CD4-positive, alpha-beta memory T cell (primary cell): ENCODE results near the gene KCNJ4. TPM values are rescaled to one million over a fixed set of nuclear protein-coding genes. Genes with fewer than 3 reads are reported as not detected.

ENCODE experiments used
- CTCF ChIA-PET: fragments of 350-600 bp; sonication (Branson Sonifier 250); formaldehyde crosslinking; loops from one replicate; lab custom pipeline; 2021; ENCODE audit warnings: inconsistent platforms; ENCODE audit not compliant: partially characterized antibody; lab: Charles Lee
- POLR2A ChIA-PET: fragments of 350-600 bp; sonication (Branson Sonifier 250); formaldehyde crosslinking; loops from one replicate; lab custom pipeline; 2021; ENCODE audit not compliant: partially characterized antibody; lab: Charles Lee
- DNase-seq, 5 donors: peaks; one replicate each; pipeline versions ENCODE4 v3.0.0 to v3.0.0-alpha.2; 2020 to 2022; ENCODE audit warnings: mixed read lengths in 1 of 5
- H3K27ac ChIP-seq: one replicate; pipeline ENCODE4 v1.7.0; 2013; ENCODE audit warnings: low read depth, low read length
- H3K27me3 ChIP-seq: 2 replicates; pipeline ENCODE4 v1.7.0; 2013; ENCODE audit warnings: mild to moderate bottlenecking, low read length, moderate library complexity; ENCODE audit not compliant: insufficient read depth
- H3K36me3 ChIP-seq: 2 replicates; pipeline ENCODE4 v1.7.0; 2013; ENCODE audit warnings: mild to moderate bottlenecking, low read length, moderate library complexity; ENCODE audit not compliant: insufficient read depth
- H3K4me1 ChIP-seq: 2 replicates; pipeline ENCODE4 v1.7.0; 2013; ENCODE audit warnings: mild to moderate bottlenecking, low read length, moderate library complexity; ENCODE audit not compliant: insufficient read depth
- H3K4me3 ChIP-seq, 2 donors: one replicate each; pipeline ENCODE4 v1.7.0; 2013; ENCODE audit warnings: low read length in 2 of 2, mild to moderate bottlenecking in 1 of 2
- H3K9me3 ChIP-seq, 2 donors: one replicate each; pipeline ENCODE4 v1.7.0; 2013; ENCODE audit warnings: low read length in 2 of 2, control low read depth in 1 of 2; ENCODE audit not compliant: control insufficient read depth in 1 of 2
- H3K27ac Mint-ChIP-seq, 7 donors: one replicate each; pipeline ENCODE4 v1.8.0; 2020 to 2021; ENCODE audit warnings: mixed read lengths in 7 of 7, mild to moderate bottlenecking in 6 of 7, inconsistent platforms in 3 of 7, moderate library complexity in 3 of 7
- H3K27me3 Mint-ChIP-seq, 2 donors: one replicate each; pipeline ENCODE4 v1.8.0; 2020 to 2021; ENCODE audit warnings: mixed read lengths in 2 of 2
- H3K36me3 Mint-ChIP-seq, 2 donors: one replicate each; pipeline ENCODE4 v1.8.0; 2020 to 2021; ENCODE audit warnings: mixed read lengths in 2 of 2, inconsistent platforms in 1 of 2, mild to moderate bottlenecking in 1 of 2
- H3K4me1 Mint-ChIP-seq, 4 donors: one replicate each; pipeline ENCODE4 v1.8.0; 2020 to 2021; ENCODE audit warnings: mixed read lengths in 4 of 4, mild to moderate bottlenecking in 1 of 4
- H3K4me3 Mint-ChIP-seq, 8 donors: one replicate each; pipeline ENCODE4 v1.8.0; 2020 to 2021; ENCODE audit warnings: mixed read lengths in 8 of 8, mild to moderate bottlenecking in 7 of 8, moderate library complexity in 6 of 8, inconsistent platforms in 3 of 8
- H3K9me3 Mint-ChIP-seq, 8 donors: one replicate each; pipeline ENCODE4 v1.8.0; 2020 to 2021; ENCODE audit warnings: mixed read lengths in 8 of 8, mild to moderate bottlenecking in 5 of 8, inconsistent platforms in 3 of 8, moderate library complexity in 1 of 8
- intact Hi-C: fragments of 100-400 bp; cut with micrococcal nuclease; formaldehyde crosslinking; loops from one replicate; pipeline ENCODE4 v1.15.1; 2023
- polyA plus RNA-seq, 2 donors: library from polyadenylated mRNA; unstranded; fragments of 300-500 nt; fragmentation: Illumina TruSeq; gene quantifications; one replicate each; pipeline ENCODE4 v1.2.3, GENCODE V29; 2021
- total RNA-seq, 2 experiments: library from RNA; stranded (reverse); gene quantifications; one replicate each; pipeline ENCODE4 v1.2.3, GENCODE V29; 2021

KCNJ4 gene
- total and polyA plus RNA-seq, 4 experiments from 2014 or later, result not detected

GRCh38 chr22:38460426-38460840 is 5.4 kb upstream of the KCNJ4 start:
- no peak for DNase-seq
- peaks cover 4 to 24% (median 8%) of the 10 kb centered on the region in 4 donors for H3K4me1 Mint-ChIP-seq
- no peaks in the 10 kb centered on the region for H3K36me3 Mint-ChIP-seq

DNA sequence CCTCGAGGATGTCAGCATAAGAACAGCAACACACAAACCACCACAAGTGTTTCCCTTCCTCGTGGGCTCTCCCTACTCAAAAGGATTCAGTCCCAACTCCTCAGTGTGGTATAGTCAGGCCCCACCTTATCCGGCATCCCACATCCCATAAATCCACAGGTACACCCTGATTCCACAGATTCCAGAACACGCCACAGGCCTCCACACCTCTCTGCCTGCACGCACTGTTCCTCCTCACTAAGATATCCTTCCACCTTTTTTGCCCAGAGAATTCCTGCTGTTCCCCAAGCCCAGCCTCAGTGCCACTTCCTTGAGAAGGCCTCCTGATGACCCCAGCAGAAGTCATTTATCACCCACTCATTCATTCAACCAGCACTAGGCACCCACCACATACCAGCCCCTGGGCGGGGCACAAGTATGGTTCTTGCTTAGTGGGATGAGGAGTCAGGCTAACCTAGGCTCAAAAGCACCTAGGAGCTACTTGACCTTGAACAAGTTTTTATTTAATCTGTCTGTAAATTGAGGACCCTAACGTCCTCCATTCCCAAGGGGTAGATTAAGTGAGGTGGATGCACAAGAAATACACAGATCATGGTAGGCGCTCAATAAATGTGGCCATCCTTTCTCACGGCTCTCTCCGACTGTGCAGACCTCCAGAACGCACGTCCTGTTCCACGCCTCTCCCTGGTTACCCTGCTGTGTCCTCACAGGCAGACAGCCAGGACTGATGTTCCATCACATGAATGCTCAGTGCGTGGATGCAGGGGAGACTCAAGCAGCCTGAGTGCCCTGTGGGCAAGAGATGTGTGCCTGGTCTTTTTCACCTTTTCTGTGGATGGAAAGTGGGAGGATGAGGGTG is 2.1 kb upstream of the KCNJ4 start:
- Mint-ChIP-seq H3K27ac (peak overlapping the region in 1 of 7 donors; percentile 61), H3K36me3 (no peaks in the 10 kb centered on the region), H3K9me3 (no peaks in the 10 kb centered on the region), H3K4me3 (peak overlapping the region; percentile 56 to 88 (median 76)), H3K27me3 (peaks cover 45 to 58% of the 10 kb centered on the region in 2 donors), H3K4me1 (peaks cover 7 to 32% (median 13%) of the 10 kb centered on the region in 4 donors)
- Histone ChIP-seq H3K27ac (no peak overlapping the region), H3K36me3 (no peaks in the 10 kb centered on the region), H3K9me3 (no peaks in the 10 kb centered on the region), H3K27me3 (peaks cover 36% of the 10 kb centered on the region), H3K4me1 (peaks cover 18% of the 10 kb centered on the region), H3K4me3 (no peak overlapping the region)
- ChIA-PET CTCF (interaction anchor here (1.2 kb wide), 1 partner anchor 9 kb away, joined by 3 read pairs; no protein-coding TSS in a partner anchor), POLR2A (interaction anchor here (1.0 kb wide), 1 partner anchor 24 kb away, joined by 4 read pairs; no protein-coding TSS in a partner anchor)
- intact Hi-C loops, result no loop called here
- DNase-seq, result no peak

More at GRCh38 chr22:38460426-38460840, 5.4 kb upstream of the KCNJ4 start:
- H3K27me3 ChIP-seq, result peaks cover 23% of the 10 kb centered on the region
- H3K4me1 ChIP-seq, result peaks cover 11% of the 10 kb centered on the region
- ChIA-PET POLR2A (no interaction called here), CTCF (no interaction called here)
- Mint-ChIP-seq H3K4me3 (peak overlapping the region in 1 of 8 donors; percentile 31), H3K27ac (no peak overlapping the region), H3K27me3 (peaks cover 45 to 56% of the 10 kb centered on the region in 2 donors), H3K9me3 (no peaks in the 10 kb centered on the region)
- H3K9me3 ChIP-seq, result no peaks in the 10 kb centered on the region
- H3K4me3 ChIP-seq, result no peak overlapping the region
- H3K36me3 ChIP-seq, result no peaks in the 10 kb centered on the region
- intact Hi-C loops, result no loop called here
- H3K27ac ChIP-seq, result no peak overlapping the region

DNA sequence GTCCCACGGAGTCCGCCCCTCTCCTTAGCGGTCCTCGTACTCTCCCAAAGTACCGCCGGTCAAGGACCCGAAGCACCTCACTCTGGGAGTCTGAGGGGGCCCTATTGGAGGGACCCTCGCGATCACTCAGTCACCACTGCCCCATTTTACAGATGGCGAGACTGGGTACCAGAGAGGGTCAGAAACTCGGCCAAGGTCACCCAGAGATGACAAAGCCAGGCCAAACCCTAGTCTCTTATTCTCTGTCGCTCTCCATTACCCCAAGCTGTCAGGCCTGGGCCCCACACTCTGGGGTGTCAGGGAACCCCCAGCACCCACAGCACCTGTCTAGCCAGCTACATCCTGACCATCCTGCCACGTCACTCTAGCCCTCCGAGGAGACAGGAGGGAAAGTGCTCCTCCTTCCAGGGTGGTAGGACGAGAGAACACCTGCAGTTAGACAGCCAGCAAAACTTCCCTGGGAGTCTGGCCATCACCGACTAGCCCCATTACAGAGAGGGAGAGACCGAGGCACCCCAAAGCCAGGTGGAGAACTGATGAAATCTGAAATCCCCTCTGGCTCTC is 1.4 kb upstream of the KCNJ4 start:
- Histone ChIP-seq H3K36me3 (no peaks in the 10 kb centered on the region), H3K4me1 (peaks cover 10% of the 10 kb centered on the region), H3K4me3 (no peak overlapping the region), H3K27ac (no peak overlapping the region), H3K27me3 (peaks cover 34% of the 10 kb centered on the region), H3K9me3 (no peaks in the 10 kb centered on the region)
- no peaks in the 10 kb centered on the region for H3K9me3 Mint-ChIP-seq
- ChIA-PET CTCF (no interaction called here), POLR2A (interaction anchor here (1.0 kb wide), 1 partner anchor 25 kb away, joined by 4 read pairs; no protein-coding TSS in a partner anchor)
- peak overlapping the region; percentile 51 to 88 (median 76) for H3K4me3 Mint-ChIP-seq
- H3K4me1 Mint-ChIP-seq, result peaks cover 7 to 32% (median 13%) of the 10 kb centered on the region in 4 donors
- intact Hi-C loops, result no loop called here
- DNase-seq, result no peak
- H3K27me3 Mint-ChIP-seq, result peaks cover 40 to 59% of the 10 kb centered on the region in 2 donors
- peak overlapping the region in 2 of 7 donors; percentile 61 to 82 for H3K27ac Mint-ChIP-seq
- H3K36me3 Mint-ChIP-seq, result no peaks in the 10 kb centered on the region

DNA sequence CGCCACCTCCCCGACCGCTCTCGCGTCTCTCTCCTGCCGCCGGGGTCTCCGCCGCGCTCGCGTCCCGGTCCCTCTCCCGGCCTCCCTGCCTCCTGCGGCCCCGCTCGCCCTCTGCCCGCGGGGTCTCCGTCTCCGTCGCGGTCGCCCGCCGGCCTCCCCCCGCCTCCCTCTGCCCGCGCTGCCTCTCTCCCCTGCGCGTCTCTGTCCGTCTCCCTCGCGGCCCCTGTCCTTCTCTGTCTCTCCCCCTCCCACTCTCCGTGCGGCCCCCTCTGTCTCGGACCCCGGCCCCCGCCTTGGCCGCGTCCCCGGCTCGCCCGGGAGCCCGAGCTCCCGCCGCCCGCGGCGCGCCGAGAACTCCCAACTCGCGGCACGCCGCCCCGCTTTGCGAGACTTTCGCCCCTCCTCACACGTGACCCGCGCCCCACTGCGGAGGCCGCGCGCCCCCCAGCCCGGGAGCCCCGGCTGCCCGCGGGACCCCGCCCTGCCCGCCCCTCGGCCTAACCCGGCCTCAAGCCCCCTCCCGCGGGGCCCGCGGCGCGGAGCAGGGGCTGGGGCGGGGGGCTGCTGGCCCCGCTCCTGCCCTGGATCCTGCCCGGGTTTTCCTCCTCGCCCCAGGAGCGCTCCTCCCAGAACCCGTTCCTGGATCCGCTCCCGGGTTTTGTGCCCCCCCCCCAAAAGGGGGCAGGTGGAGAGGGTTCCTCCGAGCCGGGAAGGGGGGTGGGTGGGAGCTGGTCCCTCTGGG is 702 bp upstream of the KCNJ4 start:
- Histone ChIP-seq H3K4me1 (peaks cover 8% of the 10 kb centered on the region), H3K27ac (no peak overlapping the region), H3K36me3 (no peaks in the 10 kb centered on the region), H3K27me3 (peaks cover 34% of the 10 kb centered on the region), H3K9me3 (no peaks in the 10 kb centered on the region), H3K4me3 (no peak overlapping the region)
- ChIA-PET POLR2A (interaction anchor here (1.0 kb wide), 1 partner anchor 26 kb away, joined by 4 read pairs; no protein-coding TSS in a partner anchor), CTCF (no interaction called here)
- no peak for DNase-seq
- intact Hi-C loops, result no loop called here
- H3K4me3 Mint-ChIP-seq, result peak overlapping the region in 2 of 8 donors; percentile 73 to 88
- H3K9me3 Mint-ChIP-seq, result no peaks in the 10 kb centered on the region
- no peaks in the 10 kb centered on the region for H3K36me3 Mint-ChIP-seq
- H3K4me1 Mint-ChIP-seq, result peaks cover 7 to 30% (median 13%) of the 10 kb centered on the region in 4 donors
- H3K27ac Mint-ChIP-seq, result no peak overlapping the region
- H3K27me3 Mint-ChIP-seq, result peaks cover 40 to 64% of the 10 kb centered on the region in 2 donors

DNA sequence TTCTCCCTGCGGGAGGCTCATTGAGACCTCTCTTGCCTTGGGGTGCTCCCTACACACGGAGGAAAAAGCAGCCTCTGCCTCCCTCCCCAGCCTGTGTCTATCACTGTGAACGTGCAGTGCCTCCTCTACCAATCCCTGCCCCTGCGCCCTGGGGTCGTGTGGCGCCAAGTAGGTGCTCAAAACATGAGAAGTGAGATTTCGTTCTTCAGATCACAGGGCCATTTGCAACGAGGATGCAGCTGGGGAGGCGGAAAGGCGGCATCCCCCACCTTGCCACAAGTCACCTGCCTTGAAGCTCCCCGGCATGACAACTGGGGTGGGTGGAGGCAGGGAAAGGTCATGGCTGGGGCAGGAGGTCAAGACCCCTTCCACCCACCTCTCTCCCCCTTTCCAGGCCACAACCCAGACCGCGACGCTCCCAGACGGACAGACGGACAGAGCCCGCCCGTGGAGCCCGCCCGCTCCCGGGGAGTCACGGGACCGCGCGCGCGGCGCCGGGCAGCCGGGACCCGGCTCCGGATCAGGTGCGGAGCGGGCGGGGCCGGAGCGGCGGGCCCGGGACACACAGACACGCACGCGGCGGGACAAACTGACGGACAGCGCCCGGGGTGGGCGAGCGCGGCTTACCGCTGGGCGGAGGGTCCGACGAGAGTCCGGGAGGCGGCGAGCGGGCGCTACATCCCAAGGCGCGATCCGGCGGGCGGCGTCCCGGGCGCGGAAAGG is 485 bp downstream of the KCNJ4 start:
- Histone ChIP-seq H3K27me3 (peaks cover 34% of the 10 kb centered on the region), H3K36me3 (no peaks in the 10 kb centered on the region), H3K9me3 (no peaks in the 10 kb centered on the region), H3K27ac (no peak overlapping the region), H3K4me3 (peak overlapping the region in 1 of 2 donors; percentile 22), H3K4me1 (peaks cover 8% of the 10 kb centered on the region)
- Mint-ChIP-seq H3K4me3 (peak overlapping the region; percentile 78 to 89 (median 82)), H3K4me1 (peaks cover 7 to 24% (median 13%) of the 10 kb centered on the region in 4 donors), H3K27ac (peak overlapping the region in 3 of 7 donors; percentile 13 to 68 (median 43)), H3K9me3 (no peaks in the 10 kb centered on the region), H3K27me3 (peaks cover 44 to 70% of the 10 kb centered on the region in 2 donors), H3K36me3 (no peaks in the 10 kb centered on the region)
- peak; percentile 22 to 52 (median 31) for DNase-seq
- intact Hi-C loops, result no loop called here
- ChIA-PET CTCF (no interaction called here), POLR2A (interaction anchor here (0.9 kb wide), 1 partner anchor 8 kb away, joined by 4 read pairs; no protein-coding TSS in a partner anchor)

DNA sequence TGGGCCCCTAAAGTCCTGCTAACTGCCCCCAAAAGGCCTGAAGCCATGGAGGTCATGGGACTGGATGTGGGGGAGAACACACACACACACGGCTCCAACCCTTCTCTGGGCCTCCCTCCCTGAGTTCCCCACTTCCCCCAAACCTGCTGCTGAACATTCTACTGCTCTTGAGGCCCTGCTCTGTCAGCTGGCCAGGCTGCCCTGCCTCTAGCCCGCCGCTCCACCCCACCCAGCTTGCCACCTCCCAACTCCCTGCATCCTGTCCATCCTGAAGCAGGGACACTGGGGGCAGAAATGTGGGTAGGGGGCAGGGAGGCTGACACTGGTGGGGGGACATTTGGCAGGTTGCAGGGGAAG is 1.0 kb downstream of the KCNJ4 start:
- DNase-seq, result no peak
- H3K4me3 ChIP-seq, result peak overlapping the region in 1 of 2 donors; percentile 22
- CTCF ChIA-PET, result no interaction called here

More for the DNA sequence above, 1.0 kb downstream of the KCNJ4 start:
- Mint-ChIP-seq H3K4me3 (peak overlapping the region in 7 of 8 donors; percentile 34 to 89 (median 82)), H3K9me3 (no peaks in the 10 kb centered on the region), H3K27me3 (peaks cover 40 to 69% of the 10 kb centered on the region in 2 donors), H3K27ac (no peak overlapping the region), H3K36me3 (no peaks in the 10 kb centered on the region), H3K4me1 (peaks cover 7 to 24% (median 13%) of the 10 kb centered on the region in 4 donors)
- Histone ChIP-seq H3K36me3 (no peaks in the 10 kb centered on the region), H3K4me1 (peaks cover 8% of the 10 kb centered on the region), H3K27ac (no peak overlapping the region), H3K9me3 (no peaks in the 10 kb centered on the region), H3K27me3 (peaks cover 34% of the 10 kb centered on the region)
- POLR2A ChIA-PET, result interaction anchor here (0.9 kb wide), 1 partner anchor 8 kb away, joined by 4 read pairs; no protein-coding TSS in a partner anchor
- intact Hi-C loops, result no loop called here
